H9 (cell line): ENCODE data around the gene VAV2. TPM values are rescaled to one million over a fixed set of nuclear protein-coding genes. Genes with fewer than 3 reads are reported as not detected.

Experiments
- DNase-seq: peaks from one replicate; pipeline ENCODE4 v3.0.0-alpha.2; 2017
- H2AFZ ChIP-seq: one replicate; pipeline ENCODE4 v1.6.1; 2013; ENCODE audit warnings: mild to moderate bottlenecking, low read length, control low read depth, moderate library complexity
- H2AK5ac ChIP-seq: 2 replicates; pipeline ENCODE4 v1.6.1; 2013; ENCODE audit warnings: low read length, control low read depth, mixed read lengths; ENCODE audit not compliant: insufficient read length
- H2BK120ac ChIP-seq: one replicate; pipeline ENCODE4 v1.6.1; 2013; ENCODE audit warnings: low read depth, mild to moderate bottlenecking, low read length, control low read depth, inconsistent platforms; ENCODE audit not compliant: poor library complexity, severe bottlenecking
- H2BK12ac ChIP-seq: 2 replicates; pipeline ENCODE4 v1.6.1; 2013; ENCODE audit warnings: low read length, control low read depth, mixed read lengths, low read depth; ENCODE audit not compliant: insufficient read length
- H2BK15ac ChIP-seq: 2 replicates; pipeline ENCODE4 v1.6.1; 2013; ENCODE audit warnings: low read depth, low read length, control low read depth
- H2BK20ac ChIP-seq: one replicate; pipeline ENCODE4 v1.6.1; 2013; ENCODE audit warnings: low read depth, mild to moderate bottlenecking, low read length, control low read depth, inconsistent platforms; ENCODE audit not compliant: poor library complexity, severe bottlenecking
- H2BK5ac ChIP-seq: 2 replicates; pipeline ENCODE4 v1.6.1; 2013; ENCODE audit warnings: low read length, control low read depth, mixed read lengths; ENCODE audit not compliant: insufficient read length
- H3K14ac ChIP-seq: 2 replicates; pipeline ENCODE4 v1.6.1; 2013; ENCODE audit warnings: low read length, control low read depth; ENCODE audit not compliant: insufficient read depth
- H3K18ac ChIP-seq: 2 replicates; pipeline ENCODE4 v1.6.1; 2013; ENCODE audit warnings: low read depth, mild to moderate bottlenecking, mixed read lengths, low read length, control low read depth; ENCODE audit not compliant: insufficient read length
- H3K23ac ChIP-seq: 2 replicates; pipeline ENCODE4 v1.6.1; 2013; ENCODE audit warnings: low read length, control low read depth, mixed read lengths, low read depth; ENCODE audit not compliant: insufficient read length
- H3K23me2 ChIP-seq: 2 replicates; pipeline ENCODE4 v1.6.1; 2013; ENCODE audit warnings: low read depth, mild to moderate bottlenecking, mixed read lengths, low read length, control low read depth; ENCODE audit not compliant: insufficient read length, poor library complexity, severe bottlenecking
- H3K27ac ChIP-seq: 2 replicates; pipeline ENCODE4 v1.5.1; 2013; ENCODE audit warnings: low read length, control low read depth, mixed read lengths, low read depth; ENCODE audit not compliant: insufficient read length
- H3K27me3 ChIP-seq: 2 replicates; pipeline ENCODE4 v1.6.1; 2013; ENCODE audit warnings: low read length, control low read depth, inconsistent platforms; ENCODE audit not compliant: insufficient read depth
- H3K4ac ChIP-seq: 2 replicates; pipeline ENCODE4 v1.6.1; 2013; ENCODE audit warnings: low read depth, mild to moderate bottlenecking, control low read depth, inconsistent platforms, low read length, moderate library complexity
- H3K4me1 ChIP-seq: 2 replicates; pipeline ENCODE4 v1.6.1; 2013; ENCODE audit warnings: low read length, control low read depth, inconsistent platforms; ENCODE audit not compliant: insufficient read depth
- H3K4me2 ChIP-seq: 2 replicates; pipeline ENCODE4 v1.6.1; 2013; ENCODE audit warnings: low read length, control low read depth, mixed read lengths; ENCODE audit not compliant: insufficient read length, insufficient read depth
- H3K56ac ChIP-seq: 2 replicates; pipeline ENCODE4 v1.6.1; 2013; ENCODE audit warnings: low read depth, mild to moderate bottlenecking, mixed read lengths, low read length, control low read depth; ENCODE audit not compliant: insufficient read length
- H3K79me1 ChIP-seq: 2 replicates; pipeline ENCODE4 v1.6.1; 2013; ENCODE audit warnings: low read depth, mild to moderate bottlenecking, moderate library complexity, low read length, control low read depth, inconsistent platforms; ENCODE audit not compliant: insufficient read depth, poor library complexity, severe bottlenecking
- H3K79me2 ChIP-seq: 2 replicates; pipeline ENCODE4 v1.6.1; 2013; ENCODE audit warnings: low read length, control low read depth, inconsistent platforms; ENCODE audit not compliant: insufficient read depth
- H3K9ac ChIP-seq: 2 replicates; pipeline ENCODE4 v1.6.1; 2013; ENCODE audit warnings: low read length, control low read depth, mixed read lengths; ENCODE audit not compliant: insufficient read length; ENCODE audit errors: extremely low read depth
- H3K9me3 ChIP-seq: one replicate; pipeline ENCODE4 v1.6.1; 2013; ENCODE audit warnings: low read depth, low read length, inconsistent platforms; ENCODE audit not compliant: control insufficient read depth
- H3T11ph ChIP-seq: one replicate; pipeline ENCODE4 v1.6.1; 2013; ENCODE audit warnings: mild to moderate bottlenecking, low read length, control low read depth, inconsistent platforms
- H4K20me1 ChIP-seq: one replicate; pipeline ENCODE4 v1.6.1; 2013; ENCODE audit not compliant: control insufficient read depth, insufficient read length, insufficient read depth
- H4K5ac ChIP-seq: 2 replicates; pipeline ENCODE4 v1.6.1; 2013; ENCODE audit warnings: low read depth, mild to moderate bottlenecking, mixed read lengths, low read length, control low read depth; ENCODE audit not compliant: insufficient read length
- H4K8ac ChIP-seq: replicated peaks from 2 replicates; pipeline ENCODE4 v1.6.1; 2013; ENCODE audit warnings: low read length, control low read depth, mixed read lengths, low read depth; ENCODE audit not compliant: insufficient read length
- H4K91ac ChIP-seq: 2 replicates; pipeline ENCODE4 v1.6.1; 2013; ENCODE audit warnings: low read depth, mild to moderate bottlenecking, moderate library complexity, mixed read lengths, low read length, control low read depth; ENCODE audit not compliant: insufficient read length
- H3K27ac Mint-ChIP-seq, 3 experiments: 2 replicates in 2 of 3; 3 replicates in 1 of 3; pipeline ENCODE4 v1.8.0; 2020 to 2021; ENCODE audit warnings: mixed read lengths in 3 of 3, mild to moderate bottlenecking in 1 of 3, moderate library complexity in 1 of 3
- H3K27me3 Mint-ChIP-seq: 2 replicates; pipeline ENCODE4 v1.8.0; 2021; ENCODE audit warnings: low read depth, mild to moderate bottlenecking, moderate library complexity, mixed read lengths
- H3K36me3 Mint-ChIP-seq, 3 experiments: 2 replicates in 2 of 3; 3 replicates in 1 of 3; pipeline ENCODE4 v1.8.0; 2020 to 2021; ENCODE audit warnings: low read depth in 3 of 3, mixed read lengths in 3 of 3; ENCODE audit not compliant: insufficient read depth in 1 of 3
- H3K4me1 Mint-ChIP-seq, 2 experiments: 2 replicates each; pipeline ENCODE4 v1.8.0; 2020; ENCODE audit warnings: mixed read lengths in 2 of 2
- H3K4me3 Mint-ChIP-seq, 2 experiments: 2 replicates in 1 of 2; 3 replicates in 1 of 2; pipeline ENCODE4 v1.8.0; 2020 to 2021; ENCODE audit warnings: mild to moderate bottlenecking in 2 of 2, mixed read lengths in 2 of 2, moderate library complexity in 1 of 2
- H3K9me3 Mint-ChIP-seq, 2 experiments: 2 replicates in 1 of 2; 3 replicates in 1 of 2; pipeline ENCODE4 v1.8.0; 2020; ENCODE audit warnings: mild to moderate bottlenecking in 2 of 2, mixed read lengths in 2 of 2, moderate library complexity in 1 of 2
- WGBS: extraction: QIAGEN DNeasy Blood & Tissue Kit; methylation state at CpG from one replicate; pipeline ENCODE4 v1.1.7; 2013; ENCODE audit warnings: missing lambda C conversion rate, low lambda C conversion rate, mixed read lengths; ENCODE audit not compliant: insufficient read length; ENCODE audit errors: extremely low coverage; 5-methylcytosine and 5-hydroxymethylcytosine counted together
- total RNA-seq: library from RNA; stranded (reverse); gene quantifications from 2 replicates; pipeline ENCODE4 v1.2.1, GENCODE V29; 2021
- TF ChIP-seq, protein P1 (sequence below): fragments of 200-600 bp; sonication (generic); conservative IDR thresholded peaks from 3 replicates; pipeline ENCODE4 v1.8.0; 2021; ENCODE audit warnings: antibody characterized with exemption, mild to moderate bottlenecking

VAV2 gene
- total RNA-seq, 1 experiment from 2014 or later, result 58.7 TPM

DNA sequence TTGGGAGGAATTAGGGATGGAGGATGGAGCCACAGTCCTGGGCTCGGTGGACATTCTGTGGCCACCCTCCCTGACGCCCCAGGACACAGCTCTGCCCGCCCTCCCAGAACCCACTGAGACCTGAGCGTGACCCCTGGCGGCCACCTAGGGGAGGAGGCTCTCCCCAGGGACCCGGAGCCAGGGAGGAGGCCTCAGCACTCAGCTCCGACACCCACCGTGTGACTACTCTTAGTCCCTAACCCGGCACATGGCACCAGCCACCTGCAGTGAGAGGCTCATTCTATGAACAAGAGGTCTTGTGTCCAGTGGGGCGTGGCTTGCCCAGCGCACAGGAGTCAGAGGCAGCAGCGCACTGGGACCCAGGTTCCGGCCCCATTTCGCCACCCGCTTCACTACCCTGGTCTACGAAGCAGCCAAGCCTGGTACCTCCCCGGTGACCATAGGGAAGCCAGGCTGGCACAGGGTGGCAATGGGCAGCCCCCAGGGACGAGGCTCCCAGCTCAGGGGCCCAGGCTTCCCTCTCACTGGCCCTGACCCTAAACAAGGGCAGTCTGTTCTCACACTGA, 264.2 kb downstream of the VAV2 start:
- H4K5ac ChIP-seq, result no peak overlapping the region
- no peak overlapping the region for H4K8ac ChIP-seq
- no peak overlapping the region for H3K14ac ChIP-seq
- no peak overlapping the region for H3T11ph ChIP-seq
- WGBS, result no CpG with 5 or more reads among the region's 18 CpGs
- no peaks in the 10 kb centered on the region for H3K9me3 ChIP-seq
- no peak overlapping the region for H2BK12ac ChIP-seq
- no peak overlapping the region for H3K56ac ChIP-seq
- H2BK120ac ChIP-seq, result no peak overlapping the region
- H3K23me2 ChIP-seq, result no peaks in the 10 kb centered on the region
- no peak overlapping the region for H4K91ac ChIP-seq
- H3K4me3 Mint-ChIP-seq, result no peak overlapping the region
- H2BK20ac ChIP-seq, result no peak overlapping the region
- H3K4ac ChIP-seq, result no peak overlapping the region
- H3K27me3 Mint-ChIP-seq, result peaks cover 16% of the 10 kb centered on the region; the same call in 1 of the 2 replicates
- no peaks in the 10 kb centered on the region for H3K79me1 ChIP-seq
- no peak overlapping the region for H2BK5ac ChIP-seq
- no peaks in the 10 kb centered on the region for H4K20me1 ChIP-seq
- no peak overlapping the region for H2BK15ac ChIP-seq
- H3K79me2 ChIP-seq, result no peaks in the 10 kb centered on the region
- no peak overlapping the region for H3K4me2 ChIP-seq
- H3K4me1 Mint-ChIP-seq, result peaks cover 2 to 3% of the 10 kb centered on the region in 2 experiments; a peak in 1 of 4 replicates
- H3K18ac ChIP-seq, result no peak overlapping the region
- no peak overlapping the region for H2AFZ ChIP-seq
- H3K9ac ChIP-seq, result no peak overlapping the region
- H3K23ac ChIP-seq, result no peak overlapping the region
- no peak overlapping the region for H3K27ac Mint-ChIP-seq
- H3K9me3 Mint-ChIP-seq, result peaks cover 3% of the 10 kb centered on the region in 2 experiments; a peak in 4 of 5 replicates
- H3K4me1 ChIP-seq, result no peaks in the 10 kb centered on the region
- no peaks in the 10 kb centered on the region for H3K27me3 ChIP-seq
- H2AK5ac ChIP-seq, result no peak overlapping the region
- no peak overlapping the region for H3K27ac ChIP-seq
- DNase-seq, result peak; percentile 31
- peaks cover 0 to 5% (median 3%) of the 10 kb centered on the region in 3 experiments; a peak in 3 of 7 replicates for H3K36me3 Mint-ChIP-seq
- TF ChIP-seq, protein P1, sequence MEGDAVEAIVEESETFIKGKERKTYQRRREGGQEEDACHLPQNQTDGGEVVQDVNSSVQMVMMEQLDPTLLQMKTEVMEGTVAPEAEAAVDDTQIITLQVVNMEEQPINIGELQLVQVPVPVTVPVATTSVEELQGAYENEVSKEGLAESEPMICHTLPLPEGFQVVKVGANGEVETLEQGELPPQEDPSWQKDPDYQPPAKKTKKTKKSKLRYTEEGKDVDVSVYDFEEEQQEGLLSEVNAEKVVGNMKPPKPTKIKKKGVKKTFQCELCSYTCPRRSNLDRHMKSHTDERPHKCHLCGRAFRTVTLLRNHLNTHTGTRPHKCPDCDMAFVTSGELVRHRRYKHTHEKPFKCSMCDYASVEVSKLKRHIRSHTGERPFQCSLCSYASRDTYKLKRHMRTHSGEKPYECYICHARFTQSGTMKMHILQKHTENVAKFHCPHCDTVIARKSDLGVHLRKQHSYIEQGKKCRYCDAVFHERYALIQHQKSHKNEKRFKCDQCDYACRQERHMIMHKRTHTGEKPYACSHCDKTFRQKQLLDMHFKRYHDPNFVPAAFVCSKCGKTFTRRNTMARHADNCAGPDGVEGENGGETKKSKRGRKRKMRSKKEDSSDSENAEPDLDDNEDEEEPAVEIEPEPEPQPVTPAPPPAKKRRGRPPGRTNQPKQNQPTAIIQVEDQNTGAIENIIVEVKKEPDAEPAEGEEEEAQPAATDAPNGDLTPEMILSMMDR, result no peak
